GM10266 (cell line): ENCODE data around the gene LSG1.

Experiments used
- DNase-seq: peaks from one replicate; pipeline ENCODE4 v3.0.0; 2012; ENCODE audit errors: extremely low spot score
- TF ChIP-seq, protein P1 (sequence below): IDR thresholded peaks from 2 replicates; pipeline ENCODE4 v1.5.1; 2012; ENCODE audit warnings: mild to moderate bottlenecking, low read depth; ENCODE audit not compliant: control insufficient read depth, insufficient read depth; ENCODE audit errors: missing control alignments

Gene LSG1

DNA sequence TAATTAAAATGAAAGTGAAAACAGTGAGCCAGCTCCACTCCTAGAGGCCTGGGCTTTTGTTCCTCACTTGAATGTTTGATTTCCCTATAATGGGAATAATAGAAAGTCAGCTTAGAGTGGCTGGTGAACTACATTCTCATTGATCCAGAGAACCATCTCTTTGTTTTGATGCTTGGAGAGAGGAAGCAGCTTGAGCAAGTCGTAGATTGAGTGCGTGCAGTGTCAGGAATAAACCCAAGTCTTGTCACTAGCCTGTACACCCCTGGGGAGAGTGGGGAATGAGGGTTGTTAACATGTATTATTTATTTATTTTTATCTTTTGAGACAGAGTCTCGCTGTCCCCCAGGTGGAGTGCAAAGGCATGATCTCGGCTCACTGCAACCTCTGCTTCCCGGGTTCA lies 885 bp upstream of the LSG1 start:
- TF ChIP-seq, protein P1, sequence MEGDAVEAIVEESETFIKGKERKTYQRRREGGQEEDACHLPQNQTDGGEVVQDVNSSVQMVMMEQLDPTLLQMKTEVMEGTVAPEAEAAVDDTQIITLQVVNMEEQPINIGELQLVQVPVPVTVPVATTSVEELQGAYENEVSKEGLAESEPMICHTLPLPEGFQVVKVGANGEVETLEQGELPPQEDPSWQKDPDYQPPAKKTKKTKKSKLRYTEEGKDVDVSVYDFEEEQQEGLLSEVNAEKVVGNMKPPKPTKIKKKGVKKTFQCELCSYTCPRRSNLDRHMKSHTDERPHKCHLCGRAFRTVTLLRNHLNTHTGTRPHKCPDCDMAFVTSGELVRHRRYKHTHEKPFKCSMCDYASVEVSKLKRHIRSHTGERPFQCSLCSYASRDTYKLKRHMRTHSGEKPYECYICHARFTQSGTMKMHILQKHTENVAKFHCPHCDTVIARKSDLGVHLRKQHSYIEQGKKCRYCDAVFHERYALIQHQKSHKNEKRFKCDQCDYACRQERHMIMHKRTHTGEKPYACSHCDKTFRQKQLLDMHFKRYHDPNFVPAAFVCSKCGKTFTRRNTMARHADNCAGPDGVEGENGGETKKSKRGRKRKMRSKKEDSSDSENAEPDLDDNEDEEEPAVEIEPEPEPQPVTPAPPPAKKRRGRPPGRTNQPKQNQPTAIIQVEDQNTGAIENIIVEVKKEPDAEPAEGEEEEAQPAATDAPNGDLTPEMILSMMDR = no peak
- DNase-seq = no peak

DNA sequence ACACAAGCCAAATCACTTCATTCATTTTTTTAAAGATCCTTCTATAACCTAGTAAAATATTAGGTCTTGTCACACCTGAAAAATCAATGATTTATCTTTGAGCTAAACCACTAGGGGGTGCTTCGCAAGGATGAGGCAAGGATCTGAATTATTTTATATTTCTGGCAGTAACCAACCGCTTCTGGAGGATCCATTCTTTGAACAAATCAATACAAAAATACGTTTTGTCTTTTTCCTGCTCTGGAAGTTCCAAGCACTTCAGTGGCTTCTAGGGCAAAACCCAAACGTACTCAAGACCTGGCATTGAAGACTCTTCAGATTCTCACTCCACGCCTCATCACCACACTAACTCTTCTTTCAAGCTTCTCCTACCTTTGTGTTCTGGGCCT lies 486 bp downstream of the LSG1 start:
- DNase-seq = peak; percentile 57
- TF ChIP-seq, protein P1 = peak; percentile 70

DNA sequence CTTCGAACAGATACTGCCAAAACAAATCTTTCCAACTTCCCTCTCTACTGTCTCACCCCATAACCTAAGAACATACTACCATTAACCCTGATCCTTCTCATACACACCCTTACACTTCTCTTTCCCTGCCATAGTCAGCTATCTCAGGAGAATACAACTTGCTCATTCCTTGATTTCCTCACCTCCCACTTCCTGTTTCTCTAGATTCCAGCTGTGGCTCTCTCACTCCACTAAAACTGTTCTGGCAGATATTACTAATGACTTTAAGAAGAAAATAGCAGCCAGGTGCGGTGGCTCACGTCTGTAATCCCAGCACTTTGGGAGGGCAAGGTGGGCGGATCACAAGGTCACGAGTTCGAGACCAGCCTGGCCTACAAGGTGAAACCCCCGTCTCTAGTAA lies 4.6 kb downstream of the LSG1 start:
- DNase-seq = no peak
- TF ChIP-seq, protein P1 = no peak

DNA sequence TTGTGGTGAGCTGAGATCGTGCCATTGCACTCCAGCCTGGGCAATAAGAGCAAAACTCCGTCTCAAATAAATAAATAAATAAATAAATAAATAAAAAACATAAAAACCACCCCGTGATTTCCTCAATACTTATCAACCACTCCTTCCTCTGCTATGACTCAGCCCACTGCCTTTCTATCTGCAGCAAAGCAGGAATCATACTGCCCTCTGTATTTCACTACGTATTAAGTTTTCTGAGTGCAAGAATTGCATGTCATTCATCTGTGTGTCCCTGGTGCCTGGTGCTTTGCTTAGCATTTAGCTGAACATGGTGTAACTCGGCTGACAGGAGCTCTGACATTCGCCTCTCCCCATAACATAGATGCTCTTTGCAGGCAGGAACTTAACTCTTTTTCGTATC lies 7.1 kb downstream of the LSG1 start:
- no peak for DNase-seq

DNA sequence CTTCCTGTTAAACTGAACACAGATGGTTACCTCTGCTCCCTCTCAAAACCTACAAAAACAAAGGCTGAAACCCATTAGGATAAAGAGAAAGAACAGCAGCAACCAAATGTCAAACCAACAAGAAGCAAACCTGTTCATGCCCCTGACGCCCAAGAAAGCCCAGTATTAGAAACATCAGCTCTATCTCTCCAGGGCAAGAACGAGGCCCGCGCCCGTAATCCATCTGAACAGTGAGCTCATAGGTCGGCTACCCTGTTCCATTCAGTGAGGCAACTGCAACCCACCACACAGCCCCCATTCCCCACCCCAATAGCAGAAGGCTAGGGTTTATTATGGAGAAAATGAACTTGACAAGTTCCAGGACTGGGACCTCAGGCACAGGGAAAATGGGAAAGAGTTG lies 10.0 kb downstream of the LSG1 start:
- TF ChIP-seq, protein P1 = no peak
- no peak for DNase-seq

More for the DNA sequence above, 7.1 kb downstream of the LSG1 start:
- TF ChIP-seq, protein P1 = no peak

DNA sequence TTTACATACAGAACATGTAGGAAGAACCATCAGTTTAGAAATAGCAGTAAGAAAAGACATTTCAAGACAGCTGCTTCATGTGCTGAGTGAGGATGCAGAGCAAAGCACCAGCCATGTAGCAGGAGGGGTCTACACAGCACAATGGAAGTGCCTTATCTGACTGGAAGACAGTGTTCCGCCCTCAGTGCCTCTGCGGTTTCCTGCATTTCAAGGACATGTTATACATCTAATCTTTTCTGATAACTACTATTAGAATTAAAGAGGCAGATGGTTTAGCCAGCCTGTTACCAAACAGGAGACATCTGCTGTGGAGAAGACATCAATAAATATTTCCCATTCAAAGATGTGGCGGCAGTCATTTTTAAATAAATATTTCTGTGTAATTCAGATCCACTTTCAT lies 10.6 kb downstream of the LSG1 start:
- TF ChIP-seq, protein P1 = no peak
- no peak for DNase-seq

DNA sequence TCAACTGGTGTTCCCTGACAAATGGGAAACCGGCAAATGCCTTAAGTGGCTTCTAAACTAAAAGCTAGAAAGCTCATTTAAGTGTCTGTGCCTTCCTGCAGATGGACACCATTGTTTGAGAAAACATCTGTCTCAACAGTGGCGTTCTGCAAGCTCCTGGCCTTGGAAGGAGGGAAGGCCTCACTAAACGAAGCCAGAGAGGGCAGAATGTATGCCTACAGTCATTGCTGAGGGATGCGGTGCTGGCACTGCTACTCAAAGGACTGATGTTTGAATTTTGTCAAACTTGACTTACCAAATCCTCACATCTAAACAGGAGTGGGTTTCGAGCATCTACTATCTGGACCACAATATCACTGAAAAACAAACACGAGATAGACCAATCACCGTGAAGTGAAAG lies 12.2 kb downstream of the LSG1 start:
- no peak for DNase-seq
- TF ChIP-seq, protein P1 = no peak
